ENCODE results near the gene ALG14. TPM values are rescaled to one million over a fixed set of nuclear protein-coding genes. Genes with fewer than 3 reads are reported as not detected.

ALG14 gene
- total and polyA plus RNA-seq, 2 donors (not counting 1 experiment from before 2014, with no cell fraction given), result 0.92 to 2.6 TPM

DNA sequence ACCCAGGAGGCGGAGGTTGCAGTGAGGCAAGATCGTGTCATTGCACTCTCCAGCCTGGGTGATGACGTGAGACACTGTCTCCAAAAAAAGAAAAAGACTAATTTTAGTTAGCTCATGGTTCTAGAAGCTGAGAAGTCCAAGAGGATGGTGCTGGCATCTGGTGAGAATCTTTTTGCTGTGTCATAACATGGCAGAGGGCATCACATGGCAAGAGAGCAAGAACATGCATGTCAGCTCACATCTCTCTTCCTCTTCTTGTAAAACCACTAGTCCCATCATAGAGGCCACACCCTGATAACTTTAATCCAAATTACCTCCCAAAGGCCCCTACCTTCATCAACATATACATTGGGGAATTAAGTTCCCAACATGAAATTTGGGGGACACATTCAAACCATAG, 132.0 kb downstream of the ALG14 start:
- no peak overlapping the region for H3K4me3 Mint-ChIP-seq
- Histone ChIP-seq H2AFZ (ENCODE audit: insufficient read depth, low read depth, low read length, poor library complexity, severe bottlenecking) (no peak overlapping the region), H3K4me3 (ENCODE audit: control extremely low read depth in 1 of 5, extremely low read depth in 1 of 5, insufficient read depth in 1 of 5, low read depth in 2 of 5, low read length in 4 of 5) (no peak overlapping the region), H3K79me2 (ENCODE audit: control insufficient read depth, insufficient read depth, low read length) (no peaks in the 10 kb centered on the region), H4K20me1 (ENCODE audit: control insufficient read depth, insufficient read depth, low read length, poor library complexity, severe bottlenecking) (no peaks in the 10 kb centered on the region), H3K9ac (ENCODE audit: low read length) (no peak overlapping the region), H3K36me3 (replicated peaks in 1 of 2; ENCODE audit: control extremely low read depth in 1 of 2, control insufficient read depth in 1 of 2, extremely low read depth in 1 of 2, insufficient read depth in 2 of 2, low read length in 1 of 2) (no peaks in the 10 kb centered on the region), H3K4me2 (replicated peaks; ENCODE audit: low read depth, low read length, poor library complexity, severe bottlenecking) (no peak overlapping the region), H3K27ac (ENCODE audit: low read length in 2 of 2) (no peak overlapping the region), H3K4me1 (ENCODE audit: control insufficient read depth in 2 of 2, insufficient read depth in 2 of 2, low read length in 2 of 2) (no peaks in the 10 kb centered on the region), H3K27me3 (replicated peaks in 1 of 4; ENCODE audit: control extremely low read depth in 1 of 4, control insufficient read depth in 3 of 4, insufficient read depth in 4 of 4, low read length in 3 of 4) (peaks cover 0 to 3% (median 0%) of the 10 kb centered on the region in 4 experiments), H3K9me3 (ENCODE audit: control extremely low read depth in 1 of 3, control insufficient read depth in 2 of 3, insufficient read depth in 1 of 3, low read length in 2 of 3) (no peaks in the 10 kb centered on the region)
- DNase-seq, result no peak
- no peaks in the 10 kb centered on the region for H3K4me1 Mint-ChIP-seq
- TF ChIP-seq, protein P1, sequence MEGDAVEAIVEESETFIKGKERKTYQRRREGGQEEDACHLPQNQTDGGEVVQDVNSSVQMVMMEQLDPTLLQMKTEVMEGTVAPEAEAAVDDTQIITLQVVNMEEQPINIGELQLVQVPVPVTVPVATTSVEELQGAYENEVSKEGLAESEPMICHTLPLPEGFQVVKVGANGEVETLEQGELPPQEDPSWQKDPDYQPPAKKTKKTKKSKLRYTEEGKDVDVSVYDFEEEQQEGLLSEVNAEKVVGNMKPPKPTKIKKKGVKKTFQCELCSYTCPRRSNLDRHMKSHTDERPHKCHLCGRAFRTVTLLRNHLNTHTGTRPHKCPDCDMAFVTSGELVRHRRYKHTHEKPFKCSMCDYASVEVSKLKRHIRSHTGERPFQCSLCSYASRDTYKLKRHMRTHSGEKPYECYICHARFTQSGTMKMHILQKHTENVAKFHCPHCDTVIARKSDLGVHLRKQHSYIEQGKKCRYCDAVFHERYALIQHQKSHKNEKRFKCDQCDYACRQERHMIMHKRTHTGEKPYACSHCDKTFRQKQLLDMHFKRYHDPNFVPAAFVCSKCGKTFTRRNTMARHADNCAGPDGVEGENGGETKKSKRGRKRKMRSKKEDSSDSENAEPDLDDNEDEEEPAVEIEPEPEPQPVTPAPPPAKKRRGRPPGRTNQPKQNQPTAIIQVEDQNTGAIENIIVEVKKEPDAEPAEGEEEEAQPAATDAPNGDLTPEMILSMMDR (IDR thresholded peaks at IDR 0.05), result no peak
- no peak for TF ChIP-seq EZH2 (IDR thresholded peaks at IDR 0.05; ENCODE audit: borderline replicate concordance, insufficient read depth, low read depth, low read length, poor library complexity, severe bottlenecking)
- no peak for ATAC-seq (ENCODE audit: low read depth)
- POLR2A ChIA-PET, result no interaction called here
- H3K9me3 Mint-ChIP-seq (ENCODE audit: insufficient read depth), result no peaks in the 10 kb centered on the region
- CTCF ChIA-PET, result interaction anchor here (1.9 kb wide), 1 partner anchor 103 kb away, joined by 4 read pairs; no protein-coding TSS in a partner anchor
- H3K27ac Mint-ChIP-seq, result no peak overlapping the region
- intact Hi-C loops (cut with micrococcal nuclease), result no loop called here
- 95% methylated on average over 3 of the region's 3 CpGs for WGBS (ENCODE audit: insufficient coverage)
- peaks cover 16% of the 10 kb centered on the region for H3K27me3 Mint-ChIP-seq

DNA sequence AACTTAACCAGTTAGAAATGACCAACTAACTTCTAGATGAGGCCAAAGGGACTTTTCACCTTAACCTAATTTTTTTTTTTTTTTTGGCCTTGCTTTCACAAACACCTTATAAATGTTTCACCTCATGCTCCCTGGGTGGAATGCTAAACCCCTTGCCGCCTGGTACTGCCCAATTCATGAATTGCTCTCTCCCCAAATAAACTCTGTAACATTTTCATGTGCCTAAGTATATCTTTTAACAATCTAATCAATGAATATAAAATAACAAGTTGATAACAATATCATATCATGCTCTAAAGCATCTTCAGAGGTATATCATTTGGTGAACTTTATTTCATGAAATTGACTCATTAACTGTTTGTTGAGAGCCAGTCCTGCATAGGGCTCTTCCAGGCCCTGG, 134.9 kb downstream of the ALG14 start:
- Histone ChIP-seq H3K4me3 (ENCODE audit: control extremely low read depth in 1 of 5, extremely low read depth in 1 of 5, insufficient read depth in 1 of 5, low read depth in 2 of 5, low read length in 4 of 5) (no peak overlapping the region), H3K9me3 (ENCODE audit: control extremely low read depth in 1 of 3, control insufficient read depth in 2 of 3, insufficient read depth in 1 of 3, low read length in 2 of 3) (no peaks in the 10 kb centered on the region), H3K4me2 (replicated peaks; ENCODE audit: low read depth, low read length, poor library complexity, severe bottlenecking) (no peak overlapping the region), H4K20me1 (ENCODE audit: control insufficient read depth, insufficient read depth, low read length, poor library complexity, severe bottlenecking) (no peaks in the 10 kb centered on the region), H3K9ac (ENCODE audit: low read length) (no peak overlapping the region), H3K27me3 (replicated peaks in 1 of 4; ENCODE audit: control extremely low read depth in 1 of 4, control insufficient read depth in 3 of 4, insufficient read depth in 4 of 4, low read length in 3 of 4) (no peaks in the 10 kb centered on the region), H3K79me2 (ENCODE audit: control insufficient read depth, insufficient read depth, low read length) (no peaks in the 10 kb centered on the region), H3K27ac (ENCODE audit: low read length in 2 of 2) (no peak overlapping the region), H2AFZ (ENCODE audit: insufficient read depth, low read depth, low read length, poor library complexity, severe bottlenecking) (no peak overlapping the region), H3K36me3 (replicated peaks in 1 of 2; ENCODE audit: control extremely low read depth in 1 of 2, control insufficient read depth in 1 of 2, extremely low read depth in 1 of 2, insufficient read depth in 2 of 2, low read length in 1 of 2) (no peaks in the 10 kb centered on the region), H3K4me1 (ENCODE audit: control insufficient read depth in 2 of 2, insufficient read depth in 2 of 2, low read length in 2 of 2) (no peaks in the 10 kb centered on the region)
- DNase-seq (no peak), ATAC-seq (ENCODE audit: low read depth) (no peak)
- Mint-ChIP-seq H3K27ac (no peak overlapping the region), H3K4me1 (no peaks in the 10 kb centered on the region), H3K4me3 (no peak overlapping the region), H3K27me3 (peaks cover 5% of the 10 kb centered on the region), H3K9me3 (ENCODE audit: insufficient read depth) (no peaks in the 10 kb centered on the region)
- WGBS (ENCODE audit: insufficient coverage), result no CpG with 5 or more reads among the region's 1 CpG
- ChIA-PET CTCF (no interaction called here), POLR2A (no interaction called here)
- intact Hi-C loops (cut with micrococcal nuclease), result no loop called here
- TF ChIP-seq EZH2 (IDR thresholded peaks at IDR 0.05; ENCODE audit: borderline replicate concordance, insufficient read depth, low read depth, low read length, poor library complexity, severe bottlenecking), result no peak
- TF ChIP-seq, protein P1 (IDR thresholded peaks at IDR 0.05), result no peak
